Transverse colon (tissue), 4 donors: ENCODE results near the gene ACKR1. TPM values are rescaled to one million over a fixed set of nuclear protein-coding genes. Genes with fewer than 3 reads are reported as not detected.

Experiments
- DNase-seq: peaks from one replicate; pipeline ENCODE4 v3.0.0-alpha.2; 2019
- H3K27ac ChIP-seq, 4 donors: fragments of 200-600 bp; sonication (generic); 2 replicates each; pipeline ENCODE4 v1.5.1; 2016 to 2018; ENCODE audit warnings: inconsistent platforms in 4 of 4
- H3K27me3 ChIP-seq: fragments of 200-600 bp; sonication (generic); 2 replicates; pipeline ENCODE4 v1.5.1; 2017; ENCODE audit warnings: inconsistent platforms
- H3K36me3 ChIP-seq, 4 donors: fragments of 200-600 bp; sonication (generic); 2 replicates each; pipeline ENCODE4 v1.5.1; 2017 to 2019; ENCODE audit warnings: inconsistent platforms in 4 of 4
- H3K4me1 ChIP-seq, 4 donors: fragments of 200-600 bp; sonication (generic); 2 replicates each; pipeline ENCODE4 v1.5.1; 2017 to 2020; ENCODE audit warnings: inconsistent platforms in 4 of 4
- H3K4me3 ChIP-seq, 4 donors: fragments of 200-600 bp; sonication (generic); 1 replicate in 1 of 4; 2 replicates in 3 of 4; pipeline versions ENCODE4 v1.5.1 to v1.6.1; 2017 to 2019; ENCODE audit warnings: inconsistent platforms in 4 of 4
- H3K9me3 ChIP-seq, 2 donors: fragments of 200-600 bp; sonication (generic); 2 replicates each; pipeline ENCODE4 v1.5.1; 2017 to 2019; ENCODE audit warnings: inconsistent platforms in 2 of 2
- EP300 ChIP-seq: sonication (generic); formaldehyde crosslinking; IDR thresholded peaks from one replicate; pipeline ENCODE4 v1.6.1; 2017; ENCODE audit warnings: antibody characterized with exemption, low read depth
- POLR2A ChIP-seq: fragments of 450-650 bp; IDR thresholded peaks from one replicate; pipeline ENCODE4 v1.6.1; 2016; ENCODE audit warnings: antibody characterized with exemption, mild to moderate bottlenecking, moderate library complexity
- POLR2AphosphoS5 ChIP-seq, 3 donors: sonication (generic); formaldehyde crosslinking; IDR thresholded peaks; one replicate each; pipeline ENCODE4 v1.6.1; 2016; ENCODE audit warnings: antibody characterized with exemption in 3 of 3
- WGBS, 2 donors: methylation state at CpG; one replicate each; pipeline ENCODE4 v1.1.5; 2018; ENCODE audit warnings: low coverage in 1 of 2; 5-methylcytosine and 5-hydroxymethylcytosine counted together
- in situ Hi-C, 4 donors: fragments of 200-750 bp; cut with MboI; loops; one replicate each; pipeline versions ENCODE4 v1.15.0 to v1.15.1; 2017; ENCODE audit warnings: low sequenced_read_pairs in 3 of 4, low pct_ligation_motif_present in 1 of 4, low pct_unique_long_range_greater_than_20kb in 1 of 4
- intact Hi-C: fragments of 100-400 bp; cut with DNase I; formaldehyde crosslinking; loops from one replicate; pipeline ENCODE4 v1.15.1; 2023; ENCODE audit warnings: low total_unique reads
- small RNA-seq, 4 donors: library from RNA; depleted of rRNA; stranded (forward); fragments of <200 nt; gene quantifications; one replicate each; pipeline ENCODE3, GENCODE V24; 2016
- total RNA-seq, 4 donors: library from RNA; depleted of rRNA; stranded (reverse); fragments of >200 nt; gene quantifications; one replicate each; pipeline ENCODE4 v1.1.0, GENCODE V29; 2016
- TF ChIP-seq, protein P1 (sequence below), 5 experiments: fragments of 200-600 bp in 3 of 5; fragments of 450-650 bp in 2 of 5; sonication (generic) in 3 of 5; IDR thresholded peaks; 1 replicate in 2 of 5; 2 replicates in 3 of 5; pipeline ENCODE4 v1.5.1; 2016 to 2017; ENCODE audit warnings: antibody characterized with exemption in 5 of 5, inconsistent platforms in 3 of 5, mild to moderate bottlenecking in 2 of 5, moderate library complexity in 1 of 5

Gene ACKR1
- total RNA-seq, 4 donors from 2014 or later, result 4.1 to 16.7 (median 9.9) TPM

DNA sequence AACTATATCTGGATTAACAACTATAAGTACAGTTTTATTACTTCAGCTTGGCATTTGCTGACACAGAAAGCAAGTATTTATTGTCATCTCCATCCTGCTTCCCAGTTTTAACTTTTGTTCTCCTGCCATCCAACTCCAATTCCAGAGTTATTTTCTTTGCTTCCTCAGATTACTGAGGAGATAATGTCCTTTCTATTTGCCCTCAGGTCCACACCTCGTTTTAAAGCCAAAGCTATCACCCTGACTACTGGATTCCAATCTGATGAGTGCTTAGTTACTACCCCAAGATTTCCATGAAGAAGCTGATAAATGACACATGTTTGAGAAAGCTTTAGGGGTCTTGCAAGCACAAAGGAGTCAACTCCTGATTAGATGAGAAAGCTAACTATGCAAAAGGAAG, 25.2 kb downstream of the ACKR1 start:
- in situ Hi-C loops (no loop called here), intact Hi-C loops (no loop called here)
- Histone ChIP-seq H3K4me1 (no peaks in the 10 kb centered on the region), H3K36me3 (no peaks in the 10 kb centered on the region), H3K27me3 (peaks cover 2% of the 10 kb centered on the region), H3K9me3 (no peaks in the 10 kb centered on the region), H3K27ac (no peak overlapping the region), H3K4me3 (no peak overlapping the region)
- DNase-seq, result no peak
- 10 to 20% methylated on average over 1 of the region's 1 CpG for WGBS, 2 donors
- TF ChIP-seq POLR2A (no peak), POLR2AphosphoS5 (IDR thresholded peaks at IDR 0.05) (no peak)

DNA sequence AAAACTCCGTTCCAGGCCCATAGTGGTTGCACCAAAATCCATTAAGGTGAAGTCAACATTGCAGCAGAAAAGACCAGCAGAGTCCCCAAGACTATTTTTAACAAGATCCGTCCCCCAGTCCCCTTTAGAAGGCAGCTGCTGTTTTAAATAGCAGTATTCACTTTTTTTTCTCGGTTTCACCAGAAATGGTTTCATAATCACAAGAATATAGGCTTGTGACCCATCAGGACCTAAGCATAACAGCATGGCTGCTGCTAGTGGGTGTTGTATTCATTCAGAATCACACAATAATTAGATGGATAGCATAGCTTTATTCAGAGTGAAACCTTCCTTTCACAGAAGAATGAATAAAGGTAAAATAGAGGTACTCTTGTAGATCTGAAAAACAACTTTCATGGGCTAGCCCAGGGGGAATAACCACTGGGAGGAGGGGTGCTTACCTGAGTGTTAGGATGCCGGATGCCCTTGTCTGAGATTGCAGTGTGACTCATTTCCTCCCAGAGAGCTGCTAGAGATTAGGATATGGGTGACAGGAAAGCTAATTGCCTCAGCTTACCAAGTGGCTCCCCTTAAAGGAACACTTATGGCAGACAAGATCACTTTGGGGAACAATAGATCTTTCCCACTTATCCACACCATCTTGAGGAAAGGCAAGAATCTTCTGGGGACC, 35.0 kb downstream of the ACKR1 start:
- 56 to 66% methylated on average over 4 of the region's 4 CpGs for whole genome bisulfite sequencing, 2 donors
- Histone ChIP-seq H3K27me3 (no peaks in the 10 kb centered on the region), H3K27ac (no peak overlapping the region), H3K36me3 (no peaks in the 10 kb centered on the region), H3K9me3 (peaks cover 0 to 3% of the 10 kb centered on the region in 2 donors), H3K4me3 (no peak overlapping the region), H3K4me1 (no peaks in the 10 kb centered on the region)
- intact Hi-C loops (no loop called here), in situ Hi-C loops (no loop called here)
- no peak for DNase-seq
- TF ChIP-seq POLR2AphosphoS5 (IDR thresholded peaks at IDR 0.05) (no peak), EP300 (no peak), POLR2A (no peak)
- TF ChIP-seq, protein P1, sequence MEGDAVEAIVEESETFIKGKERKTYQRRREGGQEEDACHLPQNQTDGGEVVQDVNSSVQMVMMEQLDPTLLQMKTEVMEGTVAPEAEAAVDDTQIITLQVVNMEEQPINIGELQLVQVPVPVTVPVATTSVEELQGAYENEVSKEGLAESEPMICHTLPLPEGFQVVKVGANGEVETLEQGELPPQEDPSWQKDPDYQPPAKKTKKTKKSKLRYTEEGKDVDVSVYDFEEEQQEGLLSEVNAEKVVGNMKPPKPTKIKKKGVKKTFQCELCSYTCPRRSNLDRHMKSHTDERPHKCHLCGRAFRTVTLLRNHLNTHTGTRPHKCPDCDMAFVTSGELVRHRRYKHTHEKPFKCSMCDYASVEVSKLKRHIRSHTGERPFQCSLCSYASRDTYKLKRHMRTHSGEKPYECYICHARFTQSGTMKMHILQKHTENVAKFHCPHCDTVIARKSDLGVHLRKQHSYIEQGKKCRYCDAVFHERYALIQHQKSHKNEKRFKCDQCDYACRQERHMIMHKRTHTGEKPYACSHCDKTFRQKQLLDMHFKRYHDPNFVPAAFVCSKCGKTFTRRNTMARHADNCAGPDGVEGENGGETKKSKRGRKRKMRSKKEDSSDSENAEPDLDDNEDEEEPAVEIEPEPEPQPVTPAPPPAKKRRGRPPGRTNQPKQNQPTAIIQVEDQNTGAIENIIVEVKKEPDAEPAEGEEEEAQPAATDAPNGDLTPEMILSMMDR (IDR thresholded peaks at IDR 0.05), result no peak

DNA sequence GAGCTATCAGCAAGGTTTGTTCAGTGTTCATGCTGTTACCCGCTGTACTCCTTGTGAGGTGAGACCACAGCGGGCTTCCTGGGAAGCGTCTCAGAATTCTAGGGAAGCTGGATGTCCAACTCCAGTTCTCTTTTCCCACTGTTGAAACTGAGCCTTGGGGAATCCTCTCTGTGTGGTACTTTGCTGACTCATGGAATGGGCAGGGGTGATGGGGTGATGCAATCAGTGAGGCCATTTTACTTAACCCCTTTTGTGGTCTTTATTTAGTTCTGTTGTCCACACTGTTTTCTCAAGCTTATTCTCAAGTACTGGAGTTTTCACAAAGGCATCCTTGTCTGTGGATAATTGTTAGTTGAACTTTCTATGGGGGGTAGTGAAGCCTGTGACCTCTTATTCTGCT, 42.6 kb downstream of the ACKR1 start:
- in situ Hi-C loops, result no loop called here
- TF ChIP-seq POLR2AphosphoS5 (IDR thresholded peaks at IDR 0.05) (no peak), POLR2A (no peak), EP300 (no peak)
- TF ChIP-seq, protein P1 (IDR thresholded peaks at IDR 0.05), result no peak
- WGBS, 2 donors, result 93% methylated on average over 3 of the region's 3 CpGs; no CpG with 5 or more reads in 1 of the 2 donors
- Histone ChIP-seq H3K36me3 (no peaks in the 10 kb centered on the region), H3K27ac (no peak overlapping the region), H3K9me3 (peaks cover 0 to 3% of the 10 kb centered on the region in 2 donors), H3K27me3 (no peaks in the 10 kb centered on the region), H3K4me1 (no peaks in the 10 kb centered on the region), H3K4me3 (no peak overlapping the region)
- DNase-seq, result no peak
- intact Hi-C loops, result no loop called here

DNA sequence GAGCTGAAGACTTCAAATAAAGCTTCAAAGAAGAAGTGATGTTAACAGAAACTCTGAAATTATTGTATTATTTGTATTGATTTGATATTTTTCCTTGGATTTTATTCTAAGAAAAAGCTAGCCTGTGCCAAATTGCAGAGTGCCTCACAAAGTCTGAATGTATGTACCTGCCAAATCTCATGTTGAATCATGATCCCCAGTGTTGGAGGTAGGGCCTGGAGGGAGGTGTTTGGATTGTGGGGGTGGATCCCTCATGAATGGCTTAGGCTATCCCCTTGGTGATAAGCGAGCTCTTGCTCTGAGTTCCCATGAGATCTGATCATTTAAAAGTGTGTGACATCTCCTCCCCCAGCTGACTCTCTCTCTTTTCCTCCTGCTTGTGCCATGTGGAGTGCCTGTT, 43.6 kb downstream of the ACKR1 start:
- no peak overlapping the region for H3K27ac ChIP-seq
- peaks cover 0 to under 1% of the 10 kb centered on the region in 2 donors for H3K9me3 ChIP-seq
- DNase-seq, result no peak
- no peaks in the 10 kb centered on the region for H3K27me3 ChIP-seq
- H3K36me3 ChIP-seq, result no peaks in the 10 kb centered on the region
- TF ChIP-seq EP300 (no peak), POLR2A (no peak)
- no peaks in the 10 kb centered on the region for H3K4me1 ChIP-seq
- in situ Hi-C loops, result no loop called here
- intact Hi-C loops, result no loop called here
- H3K4me3 ChIP-seq, result no peak overlapping the region
- 60 to 63% methylated on average over 1 of the region's 1 CpG for WGBS, 2 donors

DNA sequence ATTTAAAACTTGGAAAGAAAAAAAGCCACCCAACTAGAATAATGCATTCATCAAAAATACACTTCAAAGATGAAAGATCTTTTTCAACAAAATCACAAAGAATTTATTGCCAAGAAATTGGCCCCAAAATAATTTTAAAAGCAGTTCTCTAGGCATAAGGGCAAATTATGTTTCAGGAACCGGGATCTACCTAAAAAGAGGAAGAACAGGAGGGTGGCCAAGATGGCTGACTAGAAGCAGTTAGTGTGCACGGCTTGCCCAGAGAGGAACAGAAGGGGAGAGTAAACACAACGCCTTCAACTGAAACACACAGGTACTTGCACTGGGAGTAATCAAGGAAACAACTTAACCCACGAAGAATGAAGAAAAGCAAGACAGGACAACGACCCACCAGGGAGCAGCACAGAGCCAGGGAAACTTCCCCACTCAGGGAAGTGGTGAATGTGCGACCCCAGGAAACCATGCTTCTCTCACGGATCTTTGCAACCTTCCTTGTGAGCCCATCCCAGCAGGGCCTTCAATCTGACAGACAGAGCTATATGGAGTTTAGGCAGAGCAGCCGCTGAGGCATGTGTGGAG, 46.1 kb downstream of the ACKR1 start:
- WGBS, 2 donors, result 31 to 62% methylated on average over 3 to 8 of the region's 8 CpGs
- no peaks in the 10 kb centered on the region for H3K36me3 ChIP-seq
- no peaks in the 10 kb centered on the region for H3K9me3 ChIP-seq
- TF ChIP-seq POLR2AphosphoS5 (IDR thresholded peaks at IDR 0.05) (no peak), POLR2A (no peak), EP300 (no peak)
- TF ChIP-seq, protein P1 (IDR thresholded peaks at IDR 0.05), result no peak
- H3K27me3 ChIP-seq, result no peaks in the 10 kb centered on the region
- no peak for DNase-seq
- no peak overlapping the region for H3K4me3 ChIP-seq
- in situ Hi-C loops, result no loop called here
- no peaks in the 10 kb centered on the region for H3K4me1 ChIP-seq
- H3K27ac ChIP-seq, result no peak overlapping the region
- intact Hi-C loops, result no loop called here

Small RNAs within 50 kb of the gene (small RNA-seq; reads per million reads assigned to genes)
- 0 reads per million in 4 donors for gene RNA5SP60

Other genes starting within 250 kb of the ACKR1 start
- gene IFI16, start 195.0 kb upstream of the ACKR1 start, total RNA-seq, result 10 to 100 TPM; 11.1 to 36.5 (median 17.9) TPM
- 10 to 100 TPM in 1 of 4 donors, 1 to 10 TPM in 1, not detected in 2; 6.0 to 10.3 TPM for gene AIM2, start 128.1 kb upstream of the ACKR1 start, total RNA-seq
- 1 to 10 TPM; 3.4 to 6.5 (median 5.1) TPM for gene CADM3, start 33.3 kb upstream of the ACKR1 start, total RNA-seq
- 1 to 10 TPM in 1 of 4 donors, under 1 TPM in 1, not detected in 2; 0.95 to 1.5 TPM for gene FCER1A, start 97.5 kb downstream of the ACKR1 start, total RNA-seq
- gene OR10J4, start 227.3 kb downstream of the ACKR1 start, total RNA-seq, result not detected
- gene OR10J1, start 234.8 kb downstream of the ACKR1 start, total RNA-seq, result not detected